ENCODE data around the gene HSF2BP.
"Not testable (repeated sequence)": the region's sequence is repeated elsewhere in the genome, so short reads cannot be mapped to it uniquely, and the experiment has no call there.

Gene HSF2BP

DNA sequence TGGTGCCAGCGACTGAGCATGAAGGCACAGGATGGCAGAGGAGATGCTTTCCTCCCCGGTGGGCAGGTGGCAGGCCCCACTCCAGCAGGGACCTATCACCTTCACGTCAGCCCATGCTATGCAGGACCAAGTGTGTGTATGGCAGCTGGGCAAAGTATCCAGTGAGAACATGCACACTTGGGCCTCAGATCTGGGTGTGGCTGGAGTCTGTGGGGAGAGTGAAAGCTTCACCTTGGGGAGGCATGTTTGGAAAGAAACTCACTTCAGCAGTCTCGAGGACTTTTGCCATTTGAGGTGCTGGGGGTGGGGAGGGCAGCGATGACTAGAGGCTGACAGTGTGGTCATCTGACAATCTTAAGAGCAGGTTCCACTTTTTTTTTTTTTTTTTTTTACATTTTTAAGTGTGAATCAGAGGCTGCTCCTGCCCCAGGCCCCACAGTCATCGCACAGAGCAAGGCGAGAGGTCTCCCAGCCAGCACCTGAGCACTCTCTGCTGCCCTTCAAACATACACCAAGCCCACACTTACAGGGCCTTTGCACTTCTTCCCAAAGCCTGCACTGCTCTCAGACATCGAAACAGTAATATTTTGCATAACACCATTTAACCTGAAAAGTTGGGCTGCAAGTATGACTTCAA lies 136.7 kb downstream of the HSF2BP start:
- H3K36me3 ChIP-seq (ENCODE audit: insufficient read depth, low read length); H3K9me3 ChIP-seq (ENCODE audit: low read length); H3K9ac ChIP-seq (ENCODE audit: low read length); H3K27ac ChIP-seq (ENCODE audit: low read depth, low read length); H3K4me3 ChIP-seq (ENCODE audit: low read depth in 1 of 2, low read length in 2 of 2); H3K4me1 ChIP-seq (ENCODE audit: insufficient read depth, low read length); H3K27me3 ChIP-seq (ENCODE audit: control insufficient read depth in 1 of 2, insufficient read depth in 2 of 2, low read length in 2 of 2): not testable (repeated sequence)

DNA sequence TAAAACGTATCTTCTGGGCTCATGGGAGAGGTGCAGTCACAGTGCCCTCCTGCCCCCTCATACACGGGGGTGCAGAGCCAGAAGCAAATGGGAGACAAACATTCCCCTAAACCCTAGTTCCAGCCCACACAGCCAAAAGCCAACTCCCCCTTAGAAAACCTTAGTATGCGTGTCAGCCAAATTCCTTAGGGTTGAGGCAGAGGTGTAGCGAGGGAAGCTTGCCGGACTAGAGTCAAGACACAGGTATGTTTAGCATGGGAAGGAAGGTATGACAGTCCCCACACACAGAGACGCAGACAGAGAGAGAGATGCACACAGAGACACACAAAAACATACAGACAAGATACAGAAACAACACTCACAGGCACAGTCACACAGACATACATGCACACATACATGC lies 141.6 kb downstream of the HSF2BP start:
- H3K27me3 ChIP-seq (ENCODE audit: control insufficient read depth in 1 of 2, insufficient read depth in 2 of 2, low read length in 2 of 2); H3K4me1 ChIP-seq (ENCODE audit: insufficient read depth, low read length); H3K36me3 ChIP-seq (ENCODE audit: insufficient read depth, low read length); H3K4me3 ChIP-seq (ENCODE audit: low read depth in 1 of 2, low read length in 2 of 2); H3K27ac ChIP-seq (ENCODE audit: low read depth, low read length); H3K9ac ChIP-seq (ENCODE audit: low read length); H3K9me3 ChIP-seq (ENCODE audit: low read length): not testable (repeated sequence)

DNA sequence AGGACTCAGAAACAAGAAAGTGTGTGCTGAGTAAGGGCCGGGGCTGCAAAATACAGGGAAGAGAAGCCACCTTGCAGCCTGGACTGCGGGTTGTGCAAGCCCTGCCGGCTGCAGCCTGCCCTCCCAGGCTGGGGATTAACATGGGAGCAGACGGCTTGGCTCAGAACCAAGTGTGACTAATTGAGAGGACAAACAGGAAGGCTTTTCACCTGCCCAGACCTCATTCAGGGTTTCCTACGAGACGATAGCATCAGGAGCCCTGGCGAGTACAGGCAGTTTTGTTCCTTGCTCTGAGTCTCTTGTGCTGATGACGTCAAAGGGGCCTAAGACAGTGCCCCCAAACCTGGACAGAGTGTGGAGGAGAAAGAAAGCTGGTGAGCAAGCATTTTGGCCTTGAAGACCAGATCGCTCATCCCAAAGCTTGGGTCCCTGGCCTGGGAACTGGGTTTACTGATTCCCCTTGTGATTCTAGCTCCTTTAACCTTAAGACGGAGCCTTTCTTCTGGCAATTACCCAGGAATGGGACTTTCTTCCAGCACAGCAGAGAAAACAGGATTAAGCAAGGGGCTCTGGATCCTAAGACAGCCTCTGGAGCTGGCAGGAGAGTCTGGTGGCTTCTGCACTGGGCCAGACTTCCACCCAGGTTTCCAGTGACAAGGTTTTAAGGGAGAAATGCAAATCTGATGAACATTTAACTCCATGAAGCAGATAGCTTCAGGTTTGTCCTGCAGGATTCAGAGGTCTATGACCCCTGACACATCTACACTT lies 142.2 kb downstream of the HSF2BP start:
- not testable (repeated sequence) for H3K9me3 ChIP-seq (ENCODE audit: low read length); H3K27ac ChIP-seq (ENCODE audit: low read depth, low read length); H3K9ac ChIP-seq (ENCODE audit: low read length); H3K4me1 ChIP-seq (ENCODE audit: insufficient read depth, low read length); H3K36me3 ChIP-seq (ENCODE audit: insufficient read depth, low read length); H3K27me3 ChIP-seq (ENCODE audit: control insufficient read depth in 1 of 2, insufficient read depth in 2 of 2, low read length in 2 of 2); H3K4me3 ChIP-seq (ENCODE audit: low read depth in 1 of 2, low read length in 2 of 2)

DNA sequence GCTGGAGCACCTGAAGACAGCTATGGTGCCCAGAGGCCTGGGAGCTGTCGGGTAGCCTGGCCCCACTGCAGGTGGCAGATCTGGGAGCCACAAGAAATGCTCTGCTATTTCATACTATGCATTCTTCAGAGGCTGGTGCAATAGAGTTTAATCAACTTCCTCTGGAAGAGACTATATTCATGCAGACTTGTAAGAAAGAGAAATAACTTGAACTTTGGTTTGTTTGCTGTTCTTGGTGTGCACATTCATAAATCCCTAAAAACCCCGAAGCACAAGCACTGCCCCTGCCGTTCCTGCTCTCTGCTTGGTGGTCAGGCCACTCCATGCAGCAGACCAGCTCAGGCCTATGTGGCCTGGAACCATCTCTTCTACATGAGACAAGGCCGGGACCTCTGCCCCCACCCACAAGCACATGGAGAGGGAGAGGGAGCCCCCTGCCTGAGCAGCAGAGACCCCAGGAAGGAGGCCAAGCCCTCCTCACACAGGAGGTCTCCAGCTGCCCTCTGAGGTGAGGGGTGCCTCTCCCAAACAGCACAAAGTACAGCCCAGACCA lies 142.9 kb downstream of the HSF2BP start:
- H3K27ac ChIP-seq (ENCODE audit: low read depth, low read length); H3K4me1 ChIP-seq (ENCODE audit: insufficient read depth, low read length); H3K9ac ChIP-seq (ENCODE audit: low read length); H3K36me3 ChIP-seq (ENCODE audit: insufficient read depth, low read length); H3K4me3 ChIP-seq (ENCODE audit: low read depth in 1 of 2, low read length in 2 of 2); H3K9me3 ChIP-seq (ENCODE audit: low read length); H3K27me3 ChIP-seq (ENCODE audit: control insufficient read depth in 1 of 2, insufficient read depth in 2 of 2, low read length in 2 of 2): not testable (repeated sequence)

DNA sequence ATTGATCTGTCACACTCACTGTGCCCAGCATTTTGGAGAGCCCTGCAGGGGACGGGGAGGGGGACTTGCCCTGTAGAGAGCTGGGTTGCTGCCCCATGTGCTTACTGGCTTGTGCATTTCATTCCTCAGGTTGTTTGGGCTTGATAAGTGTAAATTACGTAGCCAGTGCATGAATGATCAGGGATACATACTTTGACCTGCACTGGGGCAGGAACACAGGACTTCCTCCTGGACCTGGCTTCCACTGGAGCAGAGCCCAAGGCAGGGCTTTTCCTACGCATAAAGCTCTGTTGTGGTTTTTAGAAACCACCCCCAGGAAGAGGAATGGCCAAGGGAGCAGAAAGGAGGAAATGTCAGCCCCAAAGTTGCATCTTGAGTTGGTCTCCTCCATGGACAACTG lies 144.5 kb downstream of the HSF2BP start:
- H3K4me1 ChIP-seq (ENCODE audit: insufficient read depth, low read length); H3K4me3 ChIP-seq (ENCODE audit: low read depth in 1 of 2, low read length in 2 of 2); H3K36me3 ChIP-seq (ENCODE audit: insufficient read depth, low read length): not testable (repeated sequence)

DNA sequence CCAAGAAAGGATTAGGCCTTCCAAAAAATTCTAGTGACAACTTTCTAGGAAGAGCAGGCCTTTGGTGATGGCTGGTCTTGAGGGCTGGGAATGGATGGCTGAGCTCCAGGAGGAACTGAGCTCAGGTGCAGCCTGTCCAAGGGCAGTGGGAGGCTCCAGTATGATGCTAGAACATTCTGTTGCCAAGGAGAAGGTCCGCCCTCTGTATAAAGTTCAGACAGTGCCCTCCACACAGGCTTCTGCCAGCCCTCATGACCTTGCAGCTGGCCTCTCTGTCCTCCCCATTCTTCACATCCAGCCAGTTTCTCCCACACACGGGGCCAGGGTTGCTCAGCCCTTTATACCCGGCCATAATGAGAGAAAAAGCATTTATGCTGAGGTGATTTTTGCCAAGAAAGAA lies 146.3 kb downstream of the HSF2BP start:
- H3K9me3 ChIP-seq (ENCODE audit: low read length); H3K36me3 ChIP-seq (ENCODE audit: insufficient read depth, low read length); H3K27me3 ChIP-seq (ENCODE audit: control insufficient read depth in 1 of 2, insufficient read depth in 2 of 2, low read length in 2 of 2); H3K27ac ChIP-seq (ENCODE audit: low read depth, low read length); H3K9ac ChIP-seq (ENCODE audit: low read length); H3K4me3 ChIP-seq (ENCODE audit: low read depth in 1 of 2, low read length in 2 of 2); H3K4me1 ChIP-seq (ENCODE audit: insufficient read depth, low read length): not testable (repeated sequence)

More for the DNA sequence above, 144.5 kb downstream of the HSF2BP start:
- not testable (repeated sequence) for H3K27ac ChIP-seq (ENCODE audit: low read depth, low read length); H3K9ac ChIP-seq (ENCODE audit: low read length); H3K27me3 ChIP-seq (ENCODE audit: control insufficient read depth in 1 of 2, insufficient read depth in 2 of 2, low read length in 2 of 2); H3K9me3 ChIP-seq (ENCODE audit: low read length)

DNA sequence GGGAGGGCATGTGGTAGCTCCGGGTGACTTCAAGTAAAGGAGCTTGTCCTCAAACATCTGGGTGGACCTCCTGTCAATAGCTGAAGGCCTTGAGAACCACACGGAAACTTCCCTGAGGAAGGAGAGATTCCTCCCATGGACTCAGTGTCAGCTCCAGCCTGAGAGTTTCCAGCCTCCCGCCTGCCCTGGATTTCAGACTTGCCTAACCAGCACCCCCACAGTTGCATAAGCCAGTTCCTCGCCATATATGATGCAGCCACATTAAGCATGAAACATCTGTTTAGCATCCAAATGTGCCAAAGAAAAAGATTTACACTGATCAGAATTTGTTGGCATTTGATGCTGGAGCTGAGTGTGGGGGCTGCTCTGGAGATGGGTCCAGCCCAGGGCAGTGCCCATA lies 148.1 kb downstream of the HSF2BP start:
- not testable (repeated sequence) for H3K9me3 ChIP-seq (ENCODE audit: low read length); H3K4me1 ChIP-seq (ENCODE audit: insufficient read depth, low read length); H3K9ac ChIP-seq (ENCODE audit: low read length); H3K27me3 ChIP-seq (ENCODE audit: control insufficient read depth in 1 of 2, insufficient read depth in 2 of 2, low read length in 2 of 2); H3K27ac ChIP-seq (ENCODE audit: low read depth, low read length); H3K4me3 ChIP-seq (ENCODE audit: low read depth in 1 of 2, low read length in 2 of 2); H3K36me3 ChIP-seq (ENCODE audit: insufficient read depth, low read length)

DNA sequence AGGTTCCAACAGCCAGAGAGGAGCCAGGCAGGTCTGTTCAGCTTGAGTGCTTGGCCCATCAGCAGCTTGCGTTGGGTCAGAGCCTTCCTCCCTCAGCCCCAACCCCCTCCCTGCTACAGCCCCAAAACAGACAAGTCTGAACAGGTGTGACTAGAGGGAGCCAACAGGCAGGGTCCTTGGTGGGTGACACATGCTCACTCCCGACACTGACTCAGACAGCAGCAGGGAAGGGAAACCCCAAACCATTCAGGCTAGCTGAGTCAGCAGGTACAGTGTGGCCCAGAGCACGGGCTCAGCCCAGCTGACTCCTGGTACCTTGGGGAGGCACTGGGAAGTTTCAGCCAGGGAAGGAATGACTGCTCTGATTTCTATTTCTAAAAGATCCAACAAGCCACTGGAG lies 148.6 kb downstream of the HSF2BP start:
- not testable (repeated sequence) for H3K36me3 ChIP-seq (ENCODE audit: insufficient read depth, low read length); H3K27me3 ChIP-seq (ENCODE audit: control insufficient read depth in 1 of 2, insufficient read depth in 2 of 2, low read length in 2 of 2); H3K9ac ChIP-seq (ENCODE audit: low read length); H3K27ac ChIP-seq (ENCODE audit: low read depth, low read length); H3K9me3 ChIP-seq (ENCODE audit: low read length); H3K4me3 ChIP-seq (ENCODE audit: low read depth in 1 of 2, low read length in 2 of 2); H3K4me1 ChIP-seq (ENCODE audit: insufficient read depth, low read length)

DNA sequence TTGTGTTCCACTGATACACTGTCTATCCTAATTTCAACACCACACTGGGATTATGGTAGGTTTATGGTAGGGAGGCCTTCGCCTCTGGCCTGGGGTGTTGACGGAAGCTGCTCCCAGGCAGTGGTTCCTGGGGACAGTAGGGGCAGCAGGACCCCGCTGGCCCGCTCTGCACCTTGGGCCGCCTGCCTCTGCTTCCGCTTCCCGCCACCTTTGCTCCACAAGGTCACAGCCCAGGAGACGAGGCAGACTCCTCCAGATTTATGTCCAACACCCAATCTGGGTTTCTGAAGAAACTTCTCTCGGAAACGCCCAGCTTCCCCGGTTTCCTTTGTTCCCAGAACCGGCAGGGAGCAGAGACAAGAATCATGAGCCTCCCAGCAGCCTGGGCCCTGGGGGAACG lies 155.4 kb downstream of the HSF2BP start:
- H3K9ac ChIP-seq (ENCODE audit: low read length); H3K27ac ChIP-seq (ENCODE audit: low read depth, low read length); H3K9me3 ChIP-seq (ENCODE audit: low read length); H3K36me3 ChIP-seq (ENCODE audit: insufficient read depth, low read length); H3K27me3 ChIP-seq (ENCODE audit: control insufficient read depth in 1 of 2, insufficient read depth in 2 of 2, low read length in 2 of 2); H3K4me1 ChIP-seq (ENCODE audit: insufficient read depth, low read length); H3K4me3 ChIP-seq (ENCODE audit: low read depth in 1 of 2, low read length in 2 of 2): not testable (repeated sequence)

DNA sequence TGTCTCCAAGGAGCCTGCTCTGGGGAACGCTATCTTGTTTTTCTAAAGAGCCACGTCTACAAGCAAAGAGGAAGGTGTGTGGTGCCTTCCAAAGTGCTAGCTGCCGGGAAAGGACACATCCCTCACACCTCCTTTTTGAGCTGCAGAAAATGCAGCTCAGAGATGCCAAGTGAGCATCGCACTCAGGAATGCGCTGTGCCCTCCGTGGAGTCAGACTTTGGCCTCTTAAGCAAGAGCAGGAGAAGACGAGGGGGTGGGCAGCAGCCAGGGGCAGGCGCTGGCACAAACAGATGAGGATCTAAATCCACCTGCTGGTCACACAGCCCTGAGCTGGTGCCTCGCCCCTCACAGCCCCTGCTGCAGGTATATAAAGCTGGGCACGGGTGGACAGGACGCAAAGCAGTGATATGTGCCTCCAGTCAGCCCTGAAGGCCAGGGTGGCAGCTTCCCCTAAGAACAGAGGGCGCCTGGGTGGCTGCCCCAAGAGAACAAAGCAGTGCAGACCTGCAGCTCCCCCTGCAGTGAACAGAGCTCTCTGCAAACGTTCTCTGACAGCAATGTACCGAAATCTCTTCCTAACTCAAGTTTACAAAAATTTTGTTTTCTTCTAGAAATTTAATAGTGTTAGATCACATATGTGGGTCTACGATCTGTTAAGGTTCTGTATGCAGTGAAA lies 156.1 kb downstream of the HSF2BP start:
- H3K9ac ChIP-seq (ENCODE audit: low read length); H3K36me3 ChIP-seq (ENCODE audit: insufficient read depth, low read length); H3K27ac ChIP-seq (ENCODE audit: low read depth, low read length); H3K27me3 ChIP-seq (ENCODE audit: control insufficient read depth in 1 of 2, insufficient read depth in 2 of 2, low read length in 2 of 2); H3K4me1 ChIP-seq (ENCODE audit: insufficient read depth, low read length); H3K9me3 ChIP-seq (ENCODE audit: low read length); H3K4me3 ChIP-seq (ENCODE audit: low read depth in 1 of 2, low read length in 2 of 2): not testable (repeated sequence)

DNA sequence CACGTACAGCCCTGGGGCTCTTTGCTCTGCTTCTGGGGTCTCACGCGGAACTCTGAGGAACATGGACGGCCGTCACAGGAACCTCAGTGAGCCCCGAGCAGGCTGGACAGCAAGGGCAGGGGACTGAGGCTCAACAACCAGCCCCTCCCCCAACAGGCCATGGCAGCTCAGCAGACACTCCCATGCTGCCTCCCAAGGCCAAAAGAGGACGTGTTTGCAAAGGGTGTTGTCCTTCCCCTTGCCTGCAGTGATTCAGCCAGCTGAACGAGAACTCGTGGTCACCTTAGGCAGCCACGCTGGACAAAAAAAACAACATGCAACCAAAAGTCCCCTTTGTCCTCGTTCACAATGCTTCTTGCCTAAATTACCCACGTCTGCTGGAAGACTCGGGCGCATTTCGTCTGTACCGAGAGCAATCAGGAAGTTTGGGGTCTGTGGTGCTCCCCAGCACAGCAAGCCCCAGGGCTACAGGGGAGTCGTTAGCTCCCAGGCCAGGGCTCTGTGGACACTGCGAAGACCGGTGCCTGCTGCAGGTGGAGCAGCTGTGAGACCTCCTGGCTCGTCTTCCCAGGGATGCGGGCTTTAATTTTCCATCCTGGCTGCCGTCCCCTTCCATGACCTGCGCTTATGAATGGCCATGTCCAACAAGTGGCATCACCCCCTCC lies 156.7 kb downstream of the HSF2BP start:
- not testable (repeated sequence) for H3K36me3 ChIP-seq (ENCODE audit: insufficient read depth, low read length); H3K4me3 ChIP-seq (ENCODE audit: low read depth in 1 of 2, low read length in 2 of 2)

More for the DNA sequence above, 156.7 kb downstream of the HSF2BP start:
- H3K9ac ChIP-seq (ENCODE audit: low read length); H3K4me1 ChIP-seq (ENCODE audit: insufficient read depth, low read length); H3K27me3 ChIP-seq (ENCODE audit: control insufficient read depth in 1 of 2, insufficient read depth in 2 of 2, low read length in 2 of 2); H3K9me3 ChIP-seq (ENCODE audit: low read length); H3K27ac ChIP-seq (ENCODE audit: low read depth, low read length): not testable (repeated sequence)
